ENCODE data around the gene ALG12. TPM values are rescaled to one million over a fixed set of nuclear protein-coding genes. Genes with fewer than 3 reads are reported as not detected.

The ALG12 gene
- total and polyA plus RNA-seq, 2 of the 13 experiments (the other 11 are each of a cell fraction or from before 2014, with no cell fraction given), result 7.8 to 15.8 TPM

DNA sequence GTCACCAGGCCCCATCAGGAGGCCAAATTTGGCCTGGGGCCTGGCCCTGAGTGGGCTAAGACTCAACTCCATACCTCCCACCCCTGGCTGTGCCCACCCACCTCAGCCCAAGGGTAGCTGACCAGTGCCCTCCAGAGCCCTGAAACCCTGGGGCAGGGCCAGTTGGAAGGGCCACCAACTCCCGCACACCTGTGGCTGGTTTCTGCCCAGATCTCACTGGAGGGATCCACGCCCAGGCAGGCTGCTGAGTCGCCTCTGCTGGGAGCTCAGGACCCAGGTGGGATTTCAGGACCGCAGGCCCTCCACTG lies 33.4 kb upstream of the ALG12 start (continued):
- TF ChIP-seq, protein P1, sequence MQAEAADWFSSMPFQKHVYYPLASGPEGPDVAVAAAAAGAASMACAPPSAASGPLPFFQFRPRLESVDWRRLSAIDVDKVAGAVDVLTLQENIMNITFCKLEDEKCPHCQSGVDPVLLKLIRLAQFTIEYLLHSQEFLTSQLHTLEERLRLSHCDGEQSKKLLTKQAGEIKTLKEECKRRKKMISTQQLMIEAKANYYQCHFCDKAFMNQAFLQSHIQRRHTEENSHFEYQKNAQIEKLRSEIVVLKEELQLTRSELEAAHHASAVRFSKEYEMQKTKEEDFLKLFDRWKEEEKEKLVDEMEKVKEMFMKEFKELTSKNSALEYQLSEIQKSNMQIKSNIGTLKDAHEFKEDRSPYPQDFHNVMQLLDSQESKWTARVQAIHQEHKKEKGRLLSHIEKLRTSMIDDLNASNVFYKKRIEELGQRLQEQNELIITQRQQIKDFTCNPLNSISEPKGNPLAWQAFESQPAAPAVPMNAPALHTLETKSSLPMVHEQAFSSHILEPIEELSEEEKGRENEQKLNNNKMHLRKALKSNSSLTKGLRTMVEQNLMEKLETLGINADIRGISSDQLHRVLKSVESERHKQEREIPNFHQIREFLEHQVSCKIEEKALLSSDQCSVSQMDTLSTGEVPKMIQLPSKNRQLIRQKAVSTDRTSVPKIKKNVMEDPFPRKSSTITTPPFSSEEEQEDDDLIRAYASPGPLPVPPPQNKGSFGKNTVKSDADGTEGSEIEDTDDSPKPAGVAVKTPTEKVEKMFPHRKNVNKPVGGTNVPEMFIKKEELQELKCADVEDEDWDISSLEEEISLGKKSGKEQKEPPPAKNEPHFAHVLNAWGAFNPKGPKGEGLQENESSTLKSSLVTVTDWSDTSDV (CRISPR knock-in tag; IDR thresholded peaks at IDR 0.05), result no peak
- TF ChIP-seq ATF3 (CRISPR knock-in tag; IDR thresholded peaks at IDR 0.05) (no peak), MBNL3 (CRISPR knock-in tag; conservative IDR thresholded peaks at IDR 0.05) (no peak), RXRA (CRISPR knock-in tag; IDR thresholded peaks at IDR 0.05) (no peak), ZFX (CRISPR knock-in tag; IDR thresholded peaks at IDR 0.05; ENCODE audit: low read depth) (peak; percentile 23), SP2 (CRISPR knock-in tag; IDR thresholded peaks at IDR 0.05) (0 out of 2 replicates have a peak, but pooled peaks have one; percentile 29), HOXA9 (CRISPR knock-in tag; IDR thresholded peaks at IDR 0.05; ENCODE audit: borderline replicate concordance) (no peak), ZNF264 (CRISPR knock-in tag; IDR thresholded peaks at IDR 0.05) (no peak), ATF6 (CRISPR knock-in tag; conservative IDR thresholded peaks at IDR 0.05) (no peak), ZNF547 (CRISPR knock-in tag; IDR thresholded peaks at IDR 0.05) (0 out of 2 replicates have a peak, but pooled peaks have one; percentile 8), IRF1 (CRISPR knock-in tag; IDR thresholded peaks at IDR 0.05; ENCODE audit: low read depth) (no peak), MAFK (conservative IDR thresholded peaks at IDR 0.05 in 1 of 2, IDR thresholded peaks at IDR 0.05 in 1 of 2; ENCODE audit: low read length in 2 of 2) (no peak), TBP (CRISPR knock-in tag; IDR thresholded peaks at IDR 0.05) (no peak), ZNF7 (CRISPR knock-in tag; IDR thresholded peaks at IDR 0.05) (no peak), NFYB (CRISPR knock-in tag; IDR thresholded peaks at IDR 0.05) (no peak), ZNF772 (CRISPR knock-in tag; IDR thresholded peaks at IDR 0.05) (no peak), ZNF557 (CRISPR knock-in tag; IDR thresholded peaks at IDR 0.05) (no peak), POLR2AphosphoS2 (IDR thresholded peaks at IDR 0.05; ENCODE audit: low read depth, low read length) (no peak), EEA1 (CRISPR knock-in tag; IDR thresholded peaks at IDR 0.05; ENCODE audit: borderline replicate concordance) (no peak), ZNF44 (CRISPR knock-in tag; IDR thresholded peaks at IDR 0.05) (no peak), MYPOP (CRISPR knock-in tag; IDR thresholded peaks at IDR 0.05) (no peak), ZBTB8A (CRISPR knock-in tag; IDR thresholded peaks at IDR 0.05; ENCODE audit: borderline replicate concordance, low read depth) (no peak), SALL1 (CRISPR knock-in tag; IDR thresholded peaks at IDR 0.05) (no peak), PAX8 (CRISPR knock-in tag; IDR thresholded peaks at IDR 0.05; ENCODE audit: borderline replicate concordance) (peak; percentile 76; the same call in 1 of the 2 replicates)
- TF ChIP-seq, protein P2, sequence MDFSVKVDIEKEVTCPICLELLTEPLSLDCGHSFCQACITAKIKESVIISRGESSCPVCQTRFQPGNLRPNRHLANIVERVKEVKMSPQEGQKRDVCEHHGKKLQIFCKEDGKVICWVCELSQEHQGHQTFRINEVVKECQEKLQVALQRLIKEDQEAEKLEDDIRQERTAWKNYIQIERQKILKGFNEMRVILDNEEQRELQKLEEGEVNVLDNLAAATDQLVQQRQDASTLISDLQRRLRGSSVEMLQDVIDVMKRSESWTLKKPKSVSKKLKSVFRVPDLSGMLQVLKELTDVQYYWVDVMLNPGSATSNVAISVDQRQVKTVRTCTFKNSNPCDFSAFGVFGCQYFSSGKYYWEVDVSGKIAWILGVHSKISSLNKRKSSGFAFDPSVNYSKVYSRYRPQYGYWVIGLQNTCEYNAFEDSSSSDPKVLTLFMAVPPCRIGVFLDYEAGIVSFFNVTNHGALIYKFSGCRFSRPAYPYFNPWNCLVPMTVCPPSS (IDR thresholded peaks at IDR 0.05), result no peak
